Prostate gland (tissue), 2 donors: ENCODE results near the gene USP32.

Source experiments
- CTCF ChIP-seq, 4 experiments: fragments of 200-600 bp in 2 of 4; fragments of 450-650 bp in 2 of 4; sonication (generic) in 2 of 4; IDR thresholded peaks; 1 replicate in 3 of 4; 2 replicates in 1 of 4; pipeline ENCODE4 v1.5.1; 2016 to 2019; ENCODE audit warnings: antibody characterized with exemption in 4 of 4, mild to moderate bottlenecking in 2 of 4, moderate library complexity in 2 of 4
- POLR2A ChIP-seq: fragments of 450-650 bp; IDR thresholded peaks from one replicate; pipeline ENCODE4 v1.6.1; 2016; ENCODE audit warnings: antibody characterized with exemption, mild to moderate bottlenecking

- TF ChIP-seq POLR2A = no peak
- no peak for TF ChIP-seq CTCF (IDR thresholded peaks at IDR 0.05)
These were observed 135.8 kb downstream of the USP32 start for GRCh38 chr17:60256174-60256573.
